Uterus (tissue), 4 donors: ENCODE results near the gene JARID2. TPM values are rescaled to one million over a fixed set of nuclear protein-coding genes. Genes with fewer than 3 reads are reported as not detected.

Source experiments
- DNase-seq, 2 donors: peaks; one replicate each; pipeline ENCODE4 v3.0.0-alpha.2; 2019 to 2020
- H3K27ac ChIP-seq, 2 donors: fragments of 200-600 bp; sonication (generic); 1 replicate in 1 of 2; 2 replicates in 1 of 2; pipeline ENCODE4 v1.5.1; 2016 to 2018
- H3K27me3 ChIP-seq, 2 donors: fragments of 200-600 bp; sonication (generic); one replicate each; pipeline ENCODE4 v1.5.1; 2018 to 2019; ENCODE audit warnings: control low read depth in 1 of 2
- H3K36me3 ChIP-seq, 2 donors: fragments of 200-600 bp; sonication (generic); one replicate each; pipeline ENCODE4 v1.5.1; 2019; ENCODE audit warnings: control low read depth in 1 of 2
- H3K4me1 ChIP-seq, 2 donors: fragments of 200-600 bp; sonication (generic); one replicate each; pipeline ENCODE4 v1.5.1; 2018 to 2019; ENCODE audit warnings: control low read depth in 1 of 2
- H3K4me3 ChIP-seq, 2 donors: fragments of 200-600 bp; sonication (generic); 1 replicate in 1 of 2; 2 replicates in 1 of 2; pipeline ENCODE4 v1.5.1; 2018 to 2019; ENCODE audit warnings: mild to moderate bottlenecking in 1 of 2
- H3K9me3 ChIP-seq, 2 donors: fragments of 200-600 bp; sonication (generic); one replicate each; pipeline ENCODE4 v1.5.1; 2019; ENCODE audit warnings: control low read depth in 1 of 2
- CTCF ChIP-seq, 4 experiments: fragments of 200-600 bp in 2 of 4; fragments of 450-650 bp in 2 of 4; sonication (generic) in 2 of 4; IDR thresholded peaks; one replicate each; pipeline ENCODE4 v1.5.1; 2016 to 2019; ENCODE audit warnings: antibody characterized with exemption in 4 of 4, mild to moderate bottlenecking in 2 of 4, moderate library complexity in 1 of 4
- POLR2A ChIP-seq, 2 donors: fragments of 450-650 bp; IDR thresholded peaks; one replicate each; pipeline ENCODE4 v1.6.1; 2016; ENCODE audit warnings: antibody characterized with exemption in 2 of 2, mild to moderate bottlenecking in 1 of 2, moderate library complexity in 1 of 2
- intact Hi-C: fragments of 100-400 bp; cut with DNase I; formaldehyde crosslinking; loops from one replicate; pipeline ENCODE4 v1.15.1; 2023; ENCODE audit warnings: low total_unique reads
- total RNA-seq, 4 donors: library from RNA; depleted of rRNA in 3 of 4; stranded (reverse); fragments of >200 nt in 3 of 4; gene quantifications; one replicate each; pipeline versions ENCODE4 v1.1.0 to v1.2.4, GENCODE V29; 2014 to 2023
- donor health status: DM: yes; HTN: yes; CAD: no.

JARID2 gene
- total RNA-seq, 4 donors from 2014 or later, result 2.6 to 15.8 (median 8.0) TPM

- intact Hi-C loops, result no loop called here
- TF ChIP-seq POLR2A (IDR thresholded peaks at IDR 0.05) (no peak), CTCF (IDR thresholded peaks at IDR 0.05) (no peak)
- H3K4me1 ChIP-seq, result peaks cover 0 to 5% of the 10 kb centered on the region in 2 donors
- no peak for DNase-seq
- no peaks in the 10 kb centered on the region for H3K9me3 ChIP-seq
- H3K27ac ChIP-seq, result no peak overlapping the region
- no peaks in the 10 kb centered on the region for H3K27me3 ChIP-seq
- H3K4me3 ChIP-seq, result no peak overlapping the region
- H3K36me3 ChIP-seq, result no peaks in the 10 kb centered on the region
Observed at GRCh38 chr6:15255481-15255880, 9.6 kb downstream of the JARID2 start.

- Histone ChIP-seq H3K36me3 (no peaks in the 10 kb centered on the region), H3K27ac (no peak overlapping the region), H3K4me1 (peaks cover 0 to 5% of the 10 kb centered on the region in 2 donors), H3K27me3 (no peaks in the 10 kb centered on the region), H3K4me3 (no peak overlapping the region), H3K9me3 (no peaks in the 10 kb centered on the region)
- no peak for DNase-seq
- TF ChIP-seq POLR2A (IDR thresholded peaks at IDR 0.05), result no peak
- no peak for TF ChIP-seq CTCF (IDR thresholded peaks at IDR 0.05)
- intact Hi-C loops, result no loop called here
Observed at GRCh38 chr6:15255909-15256395, 10.1 kb downstream of the JARID2 start.

GRCh38 chr6:15256538-15257271, 10.8 kb downstream of the JARID2 start:
- H3K4me1 ChIP-seq, result peaks cover 0 to 5% of the 10 kb centered on the region in 2 donors
- TF ChIP-seq CTCF (IDR thresholded peaks at IDR 0.05) (no peak), POLR2A (IDR thresholded peaks at IDR 0.05) (no peak)
- intact Hi-C loops, result no loop called here

GRCh38 chr6:15257357-15258132, 11.7 kb downstream of the JARID2 start:
- H3K36me3 ChIP-seq, result no peaks in the 10 kb centered on the region
- H3K4me3 ChIP-seq, result no peak overlapping the region
- DNase-seq, result no peak
- peaks cover 0 to 5% of the 10 kb centered on the region in 2 donors for H3K4me1 ChIP-seq
- H3K27me3 ChIP-seq, result no peaks in the 10 kb centered on the region
- no peak overlapping the region for H3K27ac ChIP-seq
- intact Hi-C loops, result no loop called here
- TF ChIP-seq CTCF (IDR thresholded peaks at IDR 0.05) (no peak), POLR2A (IDR thresholded peaks at IDR 0.05) (no peak)
- H3K9me3 ChIP-seq, result no peaks in the 10 kb centered on the region

More at GRCh38 chr6:15256538-15257271, 10.8 kb downstream of the JARID2 start:
- Histone ChIP-seq H3K36me3 (no peaks in the 10 kb centered on the region), H3K4me3 (no peak overlapping the region), H3K27me3 (no peaks in the 10 kb centered on the region), H3K9me3 (no peaks in the 10 kb centered on the region), H3K27ac (no peak overlapping the region)
- no peak for DNase-seq

GRCh38 chr6:15259766-15260098, 13.9 kb downstream of the JARID2 start:
- no peak for DNase-seq
- intact Hi-C loops, result no loop called here
- no peak for TF ChIP-seq CTCF (IDR thresholded peaks at IDR 0.05)
- no peak for TF ChIP-seq POLR2A (IDR thresholded peaks at IDR 0.05)
- Histone ChIP-seq H3K36me3 (no peaks in the 10 kb centered on the region), H3K9me3 (no peaks in the 10 kb centered on the region), H3K27ac (no peak overlapping the region), H3K4me3 (no peak overlapping the region), H3K27me3 (no peaks in the 10 kb centered on the region), H3K4me1 (peaks cover 0 to 5% of the 10 kb centered on the region in 2 donors)
